ENCODE results near the gene VAC14. TPM values are rescaled to one million over a fixed set of nuclear protein-coding genes. Genes with fewer than 3 reads are reported as not detected.

VAC14 gene
- total and polyA plus RNA-seq, 5 donors: 18.2 to 27.4 (median 23.0) TPM

GRCh38 chr16:70663524-70664324, 137.2 kb downstream of the VAC14 start:
- ATAC-seq (peak in 1 of 2 donors; percentile 5), DNase-seq (peak in 2 of 3 donors; percentile 16 to 63)
- no peaks in the 10 kb centered on the region for H3K9me3 ChIP-seq (ENCODE audit: control insufficient read depth, low read length)
- H3K4me3 ChIP-seq (ENCODE audit: low read length): no peak overlapping the region
- 95% methylated on average over 56 of the region's 56 CpGs for WGBS
- H3K4me1 ChIP-seq (ENCODE audit: control insufficient read depth, insufficient read depth, low read length): no peaks in the 10 kb centered on the region
- intact Hi-C loops (cut with DNase I): no loop called here
- no peak overlapping the region for H3K27ac ChIP-seq (ENCODE audit: low read length)
- H3K27me3 ChIP-seq (ENCODE audit: control insufficient read depth, insufficient read depth): no peaks in the 10 kb centered on the region

GRCh38 chr16:70662991-70663523, 137.9 kb downstream of the VAC14 start:
- Histone ChIP-seq H3K27me3 (ENCODE audit: control insufficient read depth, insufficient read depth) (no peaks in the 10 kb centered on the region), H3K4me3 (ENCODE audit: low read length) (no peak overlapping the region), H3K9me3 (ENCODE audit: control insufficient read depth, low read length) (no peaks in the 10 kb centered on the region), H3K27ac (ENCODE audit: low read length) (no peak overlapping the region), H3K4me1 (ENCODE audit: control insufficient read depth, insufficient read depth, low read length) (no peaks in the 10 kb centered on the region)
- intact Hi-C loops (cut with DNase I): no loop called here
- ATAC-seq: no peak
- DNase-seq: peak in 1 of 3 donors; percentile 36
- WGBS: 83% methylated on average over 13 of the region's 13 CpGs

GRCh38 chr16:70661918-70662641, 138.9 kb downstream of the VAC14 start:
- Histone ChIP-seq H3K4me3 (ENCODE audit: low read length) (no peak overlapping the region), H3K4me1 (ENCODE audit: control insufficient read depth, insufficient read depth, low read length) (no peaks in the 10 kb centered on the region), H3K27me3 (ENCODE audit: control insufficient read depth, insufficient read depth) (no peaks in the 10 kb centered on the region), H3K27ac (ENCODE audit: low read length) (no peak overlapping the region), H3K9me3 (ENCODE audit: control insufficient read depth, low read length) (no peaks in the 10 kb centered on the region)
- intact Hi-C loops (cut with DNase I): no loop called here
- ATAC-seq: peak in 1 of 2 donors; percentile 17
- 66% methylated on average over 21 of the region's 21 CpGs for WGBS
- DNase-seq: peak in 2 of 3 donors; percentile 74 to 77

GRCh38 chr16:70661534-70661917, 139.4 kb downstream of the VAC14 start:
- Histone ChIP-seq H3K27ac (ENCODE audit: low read length) (no peak overlapping the region), H3K4me3 (ENCODE audit: low read length) (no peak overlapping the region), H3K27me3 (ENCODE audit: control insufficient read depth, insufficient read depth) (no peaks in the 10 kb centered on the region), H3K4me1 (ENCODE audit: control insufficient read depth, insufficient read depth, low read length) (no peaks in the 10 kb centered on the region), H3K9me3 (ENCODE audit: control insufficient read depth, low read length) (no peaks in the 10 kb centered on the region)
- DNase-seq (peak in 1 of 3 donors; percentile 73), ATAC-seq (no peak)
- intact Hi-C loops (cut with DNase I): no loop called here
- 78% methylated on average over 17 of the region's 17 CpGs for WGBS

- peak in 1 of 3 donors; percentile 9 for DNase-seq
- Histone ChIP-seq H3K9me3 (ENCODE audit: control insufficient read depth, low read length) (no peaks in the 10 kb centered on the region), H3K27me3 (ENCODE audit: control insufficient read depth, insufficient read depth) (no peaks in the 10 kb centered on the region), H3K4me3 (ENCODE audit: low read length) (no peak overlapping the region), H3K4me1 (ENCODE audit: control insufficient read depth, insufficient read depth, low read length) (no peaks in the 10 kb centered on the region), H3K27ac (ENCODE audit: low read length) (no peak overlapping the region)
- intact Hi-C loops (cut with DNase I): no loop called here
- peak in 1 of 2 donors; percentile 22 for ATAC-seq
- WGBS: 60% methylated on average over 7 of the region's 7 CpGs
Measured at GRCh38 chr16:70660672-70661350, 140.1 kb downstream of the VAC14 start.

- Histone ChIP-seq H3K27ac (ENCODE audit: low read length) (no peak overlapping the region), H3K9me3 (ENCODE audit: control insufficient read depth, low read length) (no peaks in the 10 kb centered on the region), H3K4me3 (ENCODE audit: low read length) (no peak overlapping the region), H3K27me3 (ENCODE audit: control insufficient read depth, insufficient read depth) (no peaks in the 10 kb centered on the region), H3K4me1 (ENCODE audit: control insufficient read depth, insufficient read depth, low read length) (no peaks in the 10 kb centered on the region)
- intact Hi-C loops (cut with DNase I): loop anchor here in 2 of 4 donors (10.0 kb wide), 4 partner anchors 85 to 325 kb away; partner anchors contain the start of genes COG4 (in 1 of the 2) and SF3B3 (in 1 of the 2)
- peak in 1 of 2 donors; percentile 12 for ATAC-seq
- DNase-seq: no peak
- 85% methylated on average over 16 of the region's 16 CpGs for WGBS
Measured at GRCh38 chr16:70659953-70660671, 140.8 kb downstream of the VAC14 start.

GRCh38 chr16:70659546-70659945, 141.4 kb downstream of the VAC14 start:
- Histone ChIP-seq H3K27ac (ENCODE audit: low read length) (no peak overlapping the region), H3K9me3 (ENCODE audit: control insufficient read depth, low read length) (no peaks in the 10 kb centered on the region), H3K27me3 (ENCODE audit: control insufficient read depth, insufficient read depth) (no peaks in the 10 kb centered on the region), H3K4me3 (ENCODE audit: low read length) (no peak overlapping the region), H3K4me1 (ENCODE audit: control insufficient read depth, insufficient read depth, low read length) (no peaks in the 10 kb centered on the region)
- DNase-seq: peak in 1 of 3 donors; percentile 29
- WGBS: 82% methylated on average over 12 of the region's 12 CpGs
- intact Hi-C loops (cut with DNase I): loop anchor here in 2 of 4 donors (10.0 kb wide), 4 partner anchors 85 to 325 kb away; partner anchors contain the start of genes COG4 (in 1 of the 2) and SF3B3 (in 1 of the 2)
- ATAC-seq: no peak

- Histone ChIP-seq H3K4me1 (ENCODE audit: control insufficient read depth, insufficient read depth, low read length) (no peaks in the 10 kb centered on the region), H3K27me3 (ENCODE audit: control insufficient read depth, insufficient read depth) (no peaks in the 10 kb centered on the region), H3K4me3 (ENCODE audit: low read length) (no peak overlapping the region), H3K9me3 (ENCODE audit: control insufficient read depth, low read length) (no peaks in the 10 kb centered on the region), H3K27ac (ENCODE audit: low read length) (no peak overlapping the region)
- ATAC-seq: no peak
- DNase-seq: no peak
- 83% methylated on average over 5 of the region's 5 CpGs for WGBS
- intact Hi-C loops (cut with DNase I): loop anchor here in 2 of 4 donors (10.0 kb wide), 4 partner anchors 84 to 324 kb away; partner anchors contain the start of genes COG4 (in 1 of the 2) and SF3B3 (in 1 of the 2)
Measured at GRCh38 chr16:70658921-70659320, 142.0 kb downstream of the VAC14 start.

- intact Hi-C loops (cut with DNase I): loop anchor here in 2 of 4 donors (10.0 kb wide), 4 partner anchors 83 to 323 kb away; partner anchors contain the start of genes COG4 (in 1 of the 2) and SF3B3 (in 1 of the 2)
- H3K4me1 ChIP-seq (ENCODE audit: control insufficient read depth, insufficient read depth, low read length): no peaks in the 10 kb centered on the region
- ATAC-seq (no peak), DNase-seq (no peak)
- no peak overlapping the region for H3K4me3 ChIP-seq (ENCODE audit: low read length)
- H3K27ac ChIP-seq (ENCODE audit: low read length): no peak overlapping the region
- H3K9me3 ChIP-seq (ENCODE audit: control insufficient read depth, low read length): no peaks in the 10 kb centered on the region
- no peaks in the 10 kb centered on the region for H3K27me3 ChIP-seq (ENCODE audit: control insufficient read depth, insufficient read depth)
- WGBS: 82% methylated on average over 7 of the region's 7 CpGs
Measured at GRCh38 chr16:70657956-70658355, 143.0 kb downstream of the VAC14 start.
